Neural cell (in vitro differentiated cells): Measurements from ENCODE around the gene RUNX1.

Experiments
- TF ChIP-seq, protein P1 (sequence below): IDR thresholded peaks from 2 replicates; pipeline ENCODE4 v1.6.1; 2012; ENCODE audit warnings: borderline replicate concordance
- TF ChIP-seq, protein P2 (sequence below): fragments of 450-650 bp; IDR thresholded peaks from 2 replicates; pipeline ENCODE4 v1.5.1; 2014; ENCODE audit warnings: antibody characterized with exemption, mild to moderate bottlenecking, moderate library complexity; ENCODE audit not compliant: poor library complexity, severe bottlenecking

DNA sequence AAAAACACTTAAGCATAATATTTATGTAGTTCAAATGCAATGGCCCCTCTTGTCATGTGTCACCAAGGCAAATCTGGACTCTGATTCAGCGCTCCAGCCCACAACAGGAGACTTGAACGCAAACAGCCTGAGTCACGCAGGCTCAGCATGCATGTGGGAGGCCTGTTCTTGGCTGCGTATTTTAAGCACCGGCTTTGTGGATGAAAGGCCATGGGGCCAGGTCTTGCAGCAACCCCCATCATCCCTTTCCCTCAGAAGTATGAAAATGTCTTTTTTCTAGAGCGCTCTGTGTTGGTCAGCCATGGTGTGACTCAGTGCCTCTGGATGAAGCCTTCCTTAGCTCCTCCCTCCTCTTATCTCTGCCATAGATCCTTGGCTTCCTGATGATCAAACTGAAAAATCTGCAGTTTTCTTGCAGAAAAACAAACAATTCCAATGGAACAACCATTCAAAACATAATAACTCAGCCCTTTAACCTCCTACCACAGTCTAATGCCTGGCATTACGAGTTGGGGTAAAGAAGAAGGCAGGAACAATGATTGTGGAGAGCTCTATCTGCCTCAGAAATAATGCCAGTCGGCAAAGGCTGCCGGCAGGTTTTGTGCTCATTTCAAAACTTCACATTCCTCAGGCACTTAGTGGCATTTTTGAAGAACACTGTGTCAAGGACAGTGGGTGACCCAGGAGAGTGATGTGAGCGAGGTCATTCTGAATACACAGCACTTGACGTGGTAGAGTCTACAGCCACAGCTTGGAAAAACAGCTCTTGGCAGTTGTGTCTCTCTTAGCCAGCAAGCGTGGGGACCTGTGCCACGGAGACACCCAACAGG is 212.8 kb downstream of the RUNX1 start:
- TF ChIP-seq, protein P1, sequence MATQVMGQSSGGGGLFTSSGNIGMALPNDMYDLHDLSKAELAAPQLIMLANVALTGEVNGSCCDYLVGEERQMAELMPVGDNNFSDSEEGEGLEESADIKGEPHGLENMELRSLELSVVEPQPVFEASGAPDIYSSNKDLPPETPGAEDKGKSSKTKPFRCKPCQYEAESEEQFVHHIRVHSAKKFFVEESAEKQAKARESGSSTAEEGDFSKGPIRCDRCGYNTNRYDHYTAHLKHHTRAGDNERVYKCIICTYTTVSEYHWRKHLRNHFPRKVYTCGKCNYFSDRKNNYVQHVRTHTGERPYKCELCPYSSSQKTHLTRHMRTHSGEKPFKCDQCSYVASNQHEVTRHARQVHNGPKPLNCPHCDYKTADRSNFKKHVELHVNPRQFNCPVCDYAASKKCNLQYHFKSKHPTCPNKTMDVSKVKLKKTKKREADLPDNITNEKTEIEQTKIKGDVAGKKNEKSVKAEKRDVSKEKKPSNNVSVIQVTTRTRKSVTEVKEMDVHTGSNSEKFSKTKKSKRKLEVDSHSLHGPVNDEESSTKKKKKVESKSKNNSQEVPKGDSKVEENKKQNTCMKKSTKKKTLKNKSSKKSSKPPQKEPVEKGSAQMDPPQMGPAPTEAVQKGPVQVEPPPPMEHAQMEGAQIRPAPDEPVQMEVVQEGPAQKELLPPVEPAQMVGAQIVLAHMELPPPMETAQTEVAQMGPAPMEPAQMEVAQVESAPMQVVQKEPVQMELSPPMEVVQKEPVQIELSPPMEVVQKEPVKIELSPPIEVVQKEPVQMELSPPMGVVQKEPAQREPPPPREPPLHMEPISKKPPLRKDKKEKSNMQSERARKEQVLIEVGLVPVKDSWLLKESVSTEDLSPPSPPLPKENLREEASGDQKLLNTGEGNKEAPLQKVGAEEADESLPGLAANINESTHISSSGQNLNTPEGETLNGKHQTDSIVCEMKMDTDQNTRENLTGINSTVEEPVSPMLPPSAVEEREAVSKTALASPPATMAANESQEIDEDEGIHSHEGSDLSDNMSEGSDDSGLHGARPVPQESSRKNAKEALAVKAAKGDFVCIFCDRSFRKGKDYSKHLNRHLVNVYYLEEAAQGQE = no peak
- TF ChIP-seq, protein P2, sequence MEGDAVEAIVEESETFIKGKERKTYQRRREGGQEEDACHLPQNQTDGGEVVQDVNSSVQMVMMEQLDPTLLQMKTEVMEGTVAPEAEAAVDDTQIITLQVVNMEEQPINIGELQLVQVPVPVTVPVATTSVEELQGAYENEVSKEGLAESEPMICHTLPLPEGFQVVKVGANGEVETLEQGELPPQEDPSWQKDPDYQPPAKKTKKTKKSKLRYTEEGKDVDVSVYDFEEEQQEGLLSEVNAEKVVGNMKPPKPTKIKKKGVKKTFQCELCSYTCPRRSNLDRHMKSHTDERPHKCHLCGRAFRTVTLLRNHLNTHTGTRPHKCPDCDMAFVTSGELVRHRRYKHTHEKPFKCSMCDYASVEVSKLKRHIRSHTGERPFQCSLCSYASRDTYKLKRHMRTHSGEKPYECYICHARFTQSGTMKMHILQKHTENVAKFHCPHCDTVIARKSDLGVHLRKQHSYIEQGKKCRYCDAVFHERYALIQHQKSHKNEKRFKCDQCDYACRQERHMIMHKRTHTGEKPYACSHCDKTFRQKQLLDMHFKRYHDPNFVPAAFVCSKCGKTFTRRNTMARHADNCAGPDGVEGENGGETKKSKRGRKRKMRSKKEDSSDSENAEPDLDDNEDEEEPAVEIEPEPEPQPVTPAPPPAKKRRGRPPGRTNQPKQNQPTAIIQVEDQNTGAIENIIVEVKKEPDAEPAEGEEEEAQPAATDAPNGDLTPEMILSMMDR = no peak
